ENCODE data around the gene ACTG1.

Gene ACTG1

GRCh38 chr17:81465910-81466309 is 46.7 kb downstream of the ACTG1 start:
- DNase-seq (ENCODE audit: extremely low read depth, insufficient read length) = no peak
- Histone ChIP-seq H3K27me3 (replicated peaks; ENCODE audit: control insufficient read depth, insufficient read depth, low read length) (no peaks in the 10 kb centered on the region), H3K4me3 (replicated peaks; ENCODE audit: low read depth, low read length) (no peak overlapping the region), H3K36me3 (ENCODE audit: control insufficient read depth, insufficient read depth, low read length) (no peaks in the 10 kb centered on the region)
- TF ChIP-seq, protein P1, sequence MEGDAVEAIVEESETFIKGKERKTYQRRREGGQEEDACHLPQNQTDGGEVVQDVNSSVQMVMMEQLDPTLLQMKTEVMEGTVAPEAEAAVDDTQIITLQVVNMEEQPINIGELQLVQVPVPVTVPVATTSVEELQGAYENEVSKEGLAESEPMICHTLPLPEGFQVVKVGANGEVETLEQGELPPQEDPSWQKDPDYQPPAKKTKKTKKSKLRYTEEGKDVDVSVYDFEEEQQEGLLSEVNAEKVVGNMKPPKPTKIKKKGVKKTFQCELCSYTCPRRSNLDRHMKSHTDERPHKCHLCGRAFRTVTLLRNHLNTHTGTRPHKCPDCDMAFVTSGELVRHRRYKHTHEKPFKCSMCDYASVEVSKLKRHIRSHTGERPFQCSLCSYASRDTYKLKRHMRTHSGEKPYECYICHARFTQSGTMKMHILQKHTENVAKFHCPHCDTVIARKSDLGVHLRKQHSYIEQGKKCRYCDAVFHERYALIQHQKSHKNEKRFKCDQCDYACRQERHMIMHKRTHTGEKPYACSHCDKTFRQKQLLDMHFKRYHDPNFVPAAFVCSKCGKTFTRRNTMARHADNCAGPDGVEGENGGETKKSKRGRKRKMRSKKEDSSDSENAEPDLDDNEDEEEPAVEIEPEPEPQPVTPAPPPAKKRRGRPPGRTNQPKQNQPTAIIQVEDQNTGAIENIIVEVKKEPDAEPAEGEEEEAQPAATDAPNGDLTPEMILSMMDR (IDR thresholded peaks at IDR 0.05; ENCODE audit: insufficient read depth, low read length, poor library complexity, severe bottlenecking) = no peak

DNA sequence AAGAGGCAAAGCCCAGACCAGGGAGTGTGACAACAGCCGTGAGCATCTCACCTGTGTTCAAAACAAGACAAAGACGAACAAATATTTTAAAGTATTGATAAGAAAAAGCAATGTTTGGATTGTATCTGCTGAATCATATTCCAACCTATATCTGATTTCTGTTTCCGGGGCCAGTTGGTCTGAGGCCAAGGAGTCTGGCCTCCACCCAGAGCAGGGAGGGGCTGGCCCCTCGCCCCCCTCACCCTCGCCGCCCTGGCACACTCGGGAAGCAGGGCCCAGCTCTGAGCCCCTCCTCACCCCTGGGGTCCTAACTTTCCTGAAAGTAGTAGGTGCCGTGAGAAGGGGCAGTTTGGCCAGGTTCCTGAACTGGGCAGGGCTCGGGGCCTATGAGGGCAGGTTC is 48.0 kb downstream of the ACTG1 start:
- no peaks in the 10 kb centered on the region for H3K27me3 ChIP-seq (replicated peaks; ENCODE audit: control insufficient read depth, insufficient read depth, low read length)
- no peaks in the 10 kb centered on the region for H3K36me3 ChIP-seq (ENCODE audit: control insufficient read depth, insufficient read depth, low read length)
- TF ChIP-seq, protein P1 (IDR thresholded peaks at IDR 0.05; ENCODE audit: insufficient read depth, low read length, poor library complexity, severe bottlenecking) = no peak
- DNase-seq (ENCODE audit: extremely low read depth, insufficient read length) = no peak
- no peak overlapping the region for H3K4me3 ChIP-seq (replicated peaks; ENCODE audit: low read depth, low read length)

DNA sequence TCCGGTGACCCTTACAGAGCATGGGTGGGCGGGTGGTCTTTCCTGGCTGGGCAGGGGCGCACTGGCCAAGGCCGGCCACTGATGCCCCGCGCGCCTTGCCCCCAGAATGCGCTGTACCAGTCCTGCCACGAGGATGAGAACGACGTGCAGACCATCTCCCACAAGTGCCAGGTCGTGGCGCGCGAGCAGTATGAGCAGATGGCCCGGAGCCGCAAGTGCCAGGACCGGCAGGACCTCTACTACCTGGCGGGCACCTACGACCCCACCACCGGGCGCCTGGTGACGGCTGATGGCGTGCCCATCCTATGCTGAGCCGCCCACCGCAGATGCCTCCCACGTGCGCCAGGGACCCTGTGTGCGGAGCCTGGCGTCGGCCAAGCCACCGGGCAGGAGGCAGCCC is 49.1 kb downstream of the ACTG1 start:
- Histone ChIP-seq H3K4me3 (replicated peaks; ENCODE audit: low read depth, low read length) (no peak overlapping the region), H3K27me3 (replicated peaks; ENCODE audit: control insufficient read depth, insufficient read depth, low read length) (no peaks in the 10 kb centered on the region), H3K36me3 (ENCODE audit: control insufficient read depth, insufficient read depth, low read length) (no peaks in the 10 kb centered on the region)
- TF ChIP-seq, protein P1 (IDR thresholded peaks at IDR 0.05; ENCODE audit: insufficient read depth, low read length, poor library complexity, severe bottlenecking) = no peak
- DNase-seq (ENCODE audit: extremely low read depth, insufficient read length) = no peak

- no peaks in the 10 kb centered on the region for H3K27me3 ChIP-seq (replicated peaks; ENCODE audit: control insufficient read depth, insufficient read depth, low read length)
- TF ChIP-seq, protein P1 (IDR thresholded peaks at IDR 0.05; ENCODE audit: insufficient read depth, low read length, poor library complexity, severe bottlenecking) = no peak
- DNase-seq (ENCODE audit: extremely low read depth, insufficient read length) = no peak
- no peak overlapping the region for H3K4me3 ChIP-seq (replicated peaks; ENCODE audit: low read depth, low read length)
- no peaks in the 10 kb centered on the region for H3K36me3 ChIP-seq (ENCODE audit: control insufficient read depth, insufficient read depth, low read length)
Observed at GRCh38 chr17:81462506-81463125, 50.0 kb downstream of the ACTG1 start.

- TF ChIP-seq, protein P1 (IDR thresholded peaks at IDR 0.05; ENCODE audit: insufficient read depth, low read length, poor library complexity, severe bottlenecking) = no peak
- DNase-seq (ENCODE audit: extremely low read depth, insufficient read length) = no peak
- H3K27me3 ChIP-seq (replicated peaks; ENCODE audit: control insufficient read depth, insufficient read depth, low read length) = no peaks in the 10 kb centered on the region
- no peaks in the 10 kb centered on the region for H3K36me3 ChIP-seq (ENCODE audit: control insufficient read depth, insufficient read depth, low read length)
- no peak overlapping the region for H3K4me3 ChIP-seq (replicated peaks; ENCODE audit: low read depth, low read length)
Observed at GRCh38 chr17:81461607-81462500, 50.7 kb downstream of the ACTG1 start.
